ENCODE measurements around the gene MBNL1. TPM values are rescaled to one million over a fixed set of nuclear protein-coding genes. Genes with fewer than 3 reads are reported as not detected.
A peak's percentile ranks its signal among the peaks of the same experiment; 100 is the strongest.

The MBNL1 gene
- total RNA-seq, 1 donor from 2014 or later = 69.4 TPM

- peaks cover 6% of the 10 kb centered on the region for H3K36me3 Mint-ChIP-seq
- DNase-seq (ENCODE audit: extremely low spot score, unreplicated experiment) = no peak
- no peaks in the 10 kb centered on the region for H3K27me3 Mint-ChIP-seq
- no peak for TF ChIP-seq CTCF (conservative IDR thresholded peaks at IDR 0.05)
- no peak overlapping the region for H3K27ac Mint-ChIP-seq
- peaks cover 44% of the 10 kb centered on the region for H3K4me1 Mint-ChIP-seq (ENCODE audit: unreplicated experiment)
- no peaks in the 10 kb centered on the region for H3K9me3 Mint-ChIP-seq
- no peak overlapping the region for H3K4me3 Mint-ChIP-seq
Measured at GRCh38 chr3:152277198-152277597, 8.5 kb downstream of the MBNL1 start.

GRCh38 chr3:152278756-152279427 is 10.2 kb downstream of the MBNL1 start:
- Mint-ChIP-seq H3K4me1 (ENCODE audit: unreplicated experiment) (peaks cover 50% of the 10 kb centered on the region), H3K9me3 (no peaks in the 10 kb centered on the region), H3K36me3 (no peaks in the 10 kb centered on the region), H3K27ac (no peak overlapping the region), H3K27me3 (no peaks in the 10 kb centered on the region), H3K4me3 (no peak overlapping the region)
- no peak for DNase-seq (ENCODE audit: extremely low spot score, unreplicated experiment)
- no peak for TF ChIP-seq CTCF (conservative IDR thresholded peaks at IDR 0.05)

- H3K27ac Mint-ChIP-seq = no peak overlapping the region
- H3K4me1 Mint-ChIP-seq (ENCODE audit: unreplicated experiment) = peaks cover 50% of the 10 kb centered on the region
- H3K9me3 Mint-ChIP-seq = no peaks in the 10 kb centered on the region
- DNase-seq (ENCODE audit: extremely low spot score, unreplicated experiment) = no peak
- no peak for TF ChIP-seq CTCF (conservative IDR thresholded peaks at IDR 0.05)
- H3K27me3 Mint-ChIP-seq = no peaks in the 10 kb centered on the region
- no peak overlapping the region for H3K4me3 Mint-ChIP-seq
- no peaks in the 10 kb centered on the region for H3K36me3 Mint-ChIP-seq
Measured at GRCh38 chr3:152279479-152279878, 10.8 kb downstream of the MBNL1 start.

- no peak for TF ChIP-seq CTCF (conservative IDR thresholded peaks at IDR 0.05)
- DNase-seq (ENCODE audit: extremely low spot score, unreplicated experiment) = no peak
- Mint-ChIP-seq H3K4me3 (no peak overlapping the region), H3K36me3 (peaks cover 4% of the 10 kb centered on the region), H3K27me3 (no peaks in the 10 kb centered on the region), H3K4me1 (ENCODE audit: unreplicated experiment) (peaks cover 55% of the 10 kb centered on the region), H3K9me3 (no peaks in the 10 kb centered on the region), H3K27ac (no peak overlapping the region)
Measured at GRCh38 chr3:152280539-152280938, 11.8 kb downstream of the MBNL1 start.

GRCh38 chr3:152281133-152281713 is 12.5 kb downstream of the MBNL1 start:
- no peaks in the 10 kb centered on the region for H3K9me3 Mint-ChIP-seq
- DNase-seq (ENCODE audit: extremely low spot score, unreplicated experiment) = no peak
- peaks cover 4% of the 10 kb centered on the region for H3K36me3 Mint-ChIP-seq
- H3K27me3 Mint-ChIP-seq = no peaks in the 10 kb centered on the region
- H3K4me1 Mint-ChIP-seq (ENCODE audit: unreplicated experiment) = peaks cover 54% of the 10 kb centered on the region
- peak overlapping the region; percentile 16 for H3K27ac Mint-ChIP-seq
- no peak for TF ChIP-seq CTCF (conservative IDR thresholded peaks at IDR 0.05)
- peak overlapping the region; percentile 4 for H3K4me3 Mint-ChIP-seq

Data from type B pancreatic cell (in vitro differentiated cells).